ENCODE results near the gene HOXC10.

HOXC10 gene

GRCh38 chr12:54037360-54038283 is 52.7 kb downstream of the HOXC10 start:
- FAIRE-seq, result no peak
- DNase-seq (ENCODE audit: insufficient read length, low spot score), result no peak

GRCh38 chr12:54038284-54038870 is 53.4 kb downstream of the HOXC10 start:
- DNase-seq (ENCODE audit: insufficient read length, low spot score) (no peak), FAIRE-seq (no peak)
- no peak for TF ChIP-seq POLR2AphosphoS5 (IDR thresholded peaks at IDR 0.05; ENCODE audit: low read depth, low read length)
- no peak for TF ChIP-seq TAF1 (IDR thresholded peaks at IDR 0.05; ENCODE audit: low read depth, low read length)
- no peak for TF ChIP-seq SPI1 (IDR thresholded peaks at IDR 0.05; ENCODE audit: low read depth, low read length)
- no peak for TF ChIP-seq PAX5 (IDR thresholded peaks at IDR 0.05; ENCODE audit: insufficient read depth, low read length, severe bottlenecking)

More at GRCh38 chr12:54037360-54038283, 52.7 kb downstream of the HOXC10 start:
- TF ChIP-seq PAX5 (IDR thresholded peaks at IDR 0.05; ENCODE audit: insufficient read depth, low read length, severe bottlenecking), result no peak
- TF ChIP-seq SPI1 (IDR thresholded peaks at IDR 0.05; ENCODE audit: low read depth, low read length), result no peak
- TF ChIP-seq POLR2A (IDR thresholded peaks at IDR 0.05; ENCODE audit: low read depth, low read length), result no peak
- no peak for TF ChIP-seq POLR2AphosphoS5 (IDR thresholded peaks at IDR 0.05; ENCODE audit: low read depth, low read length)
- no peak for TF ChIP-seq POU2F2 (IDR thresholded peaks at IDR 0.05; ENCODE audit: low read depth, low read length)
- no peak for TF ChIP-seq TAF1 (IDR thresholded peaks at IDR 0.05; ENCODE audit: low read depth, low read length)

- no peak for FAIRE-seq
- DNase-seq (ENCODE audit: insufficient read length, low spot score), result no peak
- TF ChIP-seq POLR2AphosphoS5 (IDR thresholded peaks at IDR 0.05; ENCODE audit: low read depth, low read length), result no peak
- no peak for TF ChIP-seq SPI1 (IDR thresholded peaks at IDR 0.05; ENCODE audit: low read depth, low read length)
- no peak for TF ChIP-seq PAX5 (IDR thresholded peaks at IDR 0.05; ENCODE audit: insufficient read depth, low read length, severe bottlenecking)
- no peak for TF ChIP-seq POU2F2 (IDR thresholded peaks at IDR 0.05; ENCODE audit: low read depth, low read length)
- TF ChIP-seq POLR2A (IDR thresholded peaks at IDR 0.05; ENCODE audit: low read depth, low read length), result no peak
- no peak for TF ChIP-seq TAF1 (IDR thresholded peaks at IDR 0.05; ENCODE audit: low read depth, low read length)
These were observed 54.0 kb downstream of the HOXC10 start for GRCh38 chr12:54038871-54039414.

- DNase-seq (ENCODE audit: insufficient read length, low spot score) (no peak), FAIRE-seq (no peak)
- TF ChIP-seq SPI1 (IDR thresholded peaks at IDR 0.05; ENCODE audit: low read depth, low read length) (no peak), TAF1 (IDR thresholded peaks at IDR 0.05; ENCODE audit: low read depth, low read length) (no peak), POLR2A (IDR thresholded peaks at IDR 0.05; ENCODE audit: low read depth, low read length) (no peak), POLR2AphosphoS5 (IDR thresholded peaks at IDR 0.05; ENCODE audit: low read depth, low read length) (no peak), PAX5 (IDR thresholded peaks at IDR 0.05; ENCODE audit: insufficient read depth, low read length, severe bottlenecking) (no peak), POU2F2 (IDR thresholded peaks at IDR 0.05; ENCODE audit: low read depth, low read length) (no peak)
These were observed 54.6 kb downstream of the HOXC10 start for GRCh38 chr12:54039417-54040147.

Measured in GM12891 (cell line).